GM19025 (cell line): ENCODE results near the gene SDK1.

ENCODE experiments used
- ATAC-seq: cut with Tn5 transposase; IDR thresholded peaks from one replicate; pipeline ENCODE4 v1.9.1; 2021; ENCODE audit warnings: mild to moderate bottlenecking, low read depth, moderate library complexity; ENCODE audit not compliant: unreplicated experiment

SDK1 gene

GRCh38 chr7:4196121-4196819, 895.2 kb downstream of the SDK1 start:
- ATAC-seq: no peak

DNA sequence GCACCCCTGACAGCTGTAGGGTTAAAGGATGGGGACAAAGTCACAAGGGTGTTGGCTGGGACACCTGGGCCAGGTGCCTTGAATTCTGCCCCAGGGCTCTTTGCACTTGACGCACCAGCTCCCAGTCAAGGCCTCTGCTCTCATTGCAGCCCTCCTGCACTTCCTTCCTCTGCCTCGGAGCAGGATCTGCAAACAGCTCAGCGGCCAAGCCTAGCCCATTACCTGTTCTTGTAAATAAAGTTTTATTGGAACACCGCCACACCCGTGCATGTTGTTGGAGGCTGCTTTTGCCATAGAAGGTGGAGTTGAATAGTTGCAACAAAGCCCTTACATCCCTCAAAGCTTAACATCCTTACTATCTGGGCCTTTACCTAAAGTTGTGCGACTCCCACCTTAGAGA, 897.2 kb downstream of the SDK1 start:
- no peak for ATAC-seq

DNA sequence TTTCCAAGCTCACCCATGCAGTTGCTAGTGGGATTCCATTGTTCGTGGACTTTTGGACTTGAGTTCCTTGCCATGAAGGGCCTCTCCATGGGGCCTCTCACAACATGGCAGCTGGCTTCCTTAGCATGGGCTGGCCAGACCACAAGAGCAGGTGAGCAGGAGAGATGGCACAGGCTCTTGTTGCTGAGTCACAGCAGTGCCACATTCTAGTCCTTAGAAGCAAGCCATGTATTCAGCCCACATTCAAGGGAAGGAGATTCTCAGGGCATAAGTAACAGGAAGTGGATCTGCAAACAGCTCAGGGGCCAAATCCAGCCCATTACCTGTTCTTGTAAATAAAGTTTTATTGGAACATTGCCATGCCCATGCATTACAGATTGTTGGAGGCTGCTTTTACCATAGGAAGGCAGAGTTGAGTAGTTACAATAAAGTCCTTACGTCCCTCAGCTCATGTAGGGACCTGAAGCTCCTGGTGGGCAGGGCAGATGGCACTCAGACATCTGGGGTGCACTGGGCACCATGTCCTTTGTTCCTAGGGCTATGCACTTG, 899.6 kb downstream of the SDK1 start:
- no peak for ATAC-seq

GRCh38 chr7:4201566-4201965, 900.5 kb downstream of the SDK1 start:
- ATAC-seq: no peak

DNA sequence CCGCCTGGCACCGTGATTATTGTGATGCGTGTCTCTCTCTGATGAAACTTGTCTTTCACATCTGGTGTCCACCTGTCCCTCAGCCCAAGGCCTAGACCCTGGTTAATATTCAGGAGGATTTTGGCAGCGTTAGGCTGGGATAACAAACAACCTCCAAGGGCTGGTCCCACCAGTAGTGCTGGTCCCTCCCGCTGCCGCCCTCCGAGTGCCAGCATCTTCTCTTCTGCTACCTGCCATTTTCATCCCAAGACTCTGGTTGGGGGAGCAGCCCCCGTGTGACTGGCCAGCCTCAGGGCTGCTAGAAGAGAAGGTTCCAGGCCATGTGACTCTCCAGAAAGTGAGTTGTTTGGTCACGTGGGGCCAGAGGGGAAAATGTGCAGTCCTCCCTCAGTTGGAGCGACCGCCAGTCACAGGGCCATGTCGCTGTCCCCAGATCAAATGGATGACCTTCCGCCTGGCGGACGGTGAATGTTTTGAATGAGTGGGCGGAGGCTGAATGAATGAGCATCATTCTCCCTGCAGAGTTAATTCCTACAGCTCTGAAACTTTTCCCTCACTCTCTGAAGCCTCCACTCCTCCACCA, 901.2 kb downstream of the SDK1 start:
- ATAC-seq: no peak

GRCh38 chr7:4202954-4203353, 901.9 kb downstream of the SDK1 start:
- no peak for ATAC-seq

DNA sequence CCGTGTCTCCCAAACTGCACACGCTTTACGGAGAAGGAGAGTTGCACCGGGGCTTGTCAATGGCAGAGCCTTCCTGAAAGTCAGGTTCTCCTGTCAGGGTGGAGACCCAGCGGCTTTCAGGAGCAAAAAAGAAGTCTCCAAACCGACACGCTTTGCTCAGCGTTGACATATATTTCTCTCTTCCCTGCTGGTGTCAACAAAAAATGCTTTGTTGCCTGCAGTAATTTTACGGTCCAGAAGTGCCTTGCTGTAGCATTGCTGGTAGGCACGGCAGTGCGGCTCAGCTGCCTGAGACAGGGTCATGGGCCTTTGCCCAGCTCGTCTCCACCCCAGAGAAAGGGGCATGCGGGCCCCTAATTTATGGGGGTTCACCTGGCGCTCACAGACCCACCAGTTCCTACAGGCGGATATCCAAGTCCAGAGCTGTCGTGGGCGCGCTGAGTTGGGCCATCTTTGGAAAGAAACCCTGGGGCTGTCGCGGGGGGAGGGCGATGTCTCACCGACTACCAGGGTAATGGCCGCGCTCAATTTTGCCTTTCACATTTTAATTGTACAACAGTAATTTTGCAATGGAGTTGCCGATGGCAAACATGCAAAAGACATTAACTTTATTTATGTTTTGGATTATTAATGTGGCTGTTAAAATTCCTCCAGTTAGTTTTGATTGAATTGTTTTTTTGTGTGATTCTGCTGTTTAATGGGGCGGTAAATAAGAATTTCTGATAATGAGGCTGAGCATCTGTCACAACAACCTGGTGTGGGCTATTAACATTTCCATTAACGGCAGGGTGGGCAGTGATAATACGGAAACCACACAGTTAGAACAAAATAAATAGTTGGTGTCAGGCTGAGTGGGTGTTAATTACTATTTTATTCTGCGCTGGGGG, 902.8 kb downstream of the SDK1 start:
- no peak for ATAC-seq

- no peak for ATAC-seq
These were observed 903.6 kb downstream of the SDK1 start for GRCh38 chr7:4204513-4205165.

DNA sequence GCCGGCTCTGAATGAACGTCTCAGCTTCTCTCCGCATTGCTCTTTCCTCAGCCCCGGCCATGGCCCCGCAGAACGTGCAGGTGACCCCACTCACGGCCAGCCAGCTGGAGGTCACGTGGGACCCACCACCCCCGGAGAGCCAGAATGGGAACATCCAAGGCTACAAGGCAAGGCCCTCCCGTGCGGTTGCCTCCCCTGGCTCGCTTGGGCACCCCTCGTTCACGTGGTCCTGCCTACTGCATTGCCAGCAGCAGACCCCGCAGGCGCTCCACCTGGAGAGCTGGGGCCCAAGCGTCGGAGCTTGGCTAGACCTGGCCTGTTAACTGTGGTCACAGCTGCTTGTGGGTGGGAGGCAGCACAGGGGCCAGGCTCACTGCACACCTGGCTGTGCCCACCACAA, 904.8 kb downstream of the SDK1 start:
- no peak for ATAC-seq

DNA sequence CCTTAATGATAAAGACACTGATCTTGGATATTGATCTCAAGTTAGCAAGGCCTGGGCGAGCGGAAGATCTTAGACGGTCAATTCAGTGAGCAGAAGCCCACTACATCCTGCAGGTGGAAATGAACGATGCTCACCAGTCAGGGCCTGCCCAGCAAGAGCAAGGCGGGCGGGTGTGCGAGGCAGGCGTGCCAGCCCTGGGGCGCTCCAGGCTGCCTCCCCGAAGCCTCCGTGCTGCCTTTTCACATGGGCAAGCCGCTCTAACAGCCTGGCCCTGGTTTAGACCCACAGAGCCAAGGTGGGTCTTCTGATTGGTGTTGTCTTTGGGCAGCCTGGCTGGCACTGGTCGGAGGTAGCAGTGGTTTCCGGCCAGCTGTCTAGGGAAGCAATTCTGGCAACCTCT, 906.0 kb downstream of the SDK1 start:
- no peak for ATAC-seq

DNA sequence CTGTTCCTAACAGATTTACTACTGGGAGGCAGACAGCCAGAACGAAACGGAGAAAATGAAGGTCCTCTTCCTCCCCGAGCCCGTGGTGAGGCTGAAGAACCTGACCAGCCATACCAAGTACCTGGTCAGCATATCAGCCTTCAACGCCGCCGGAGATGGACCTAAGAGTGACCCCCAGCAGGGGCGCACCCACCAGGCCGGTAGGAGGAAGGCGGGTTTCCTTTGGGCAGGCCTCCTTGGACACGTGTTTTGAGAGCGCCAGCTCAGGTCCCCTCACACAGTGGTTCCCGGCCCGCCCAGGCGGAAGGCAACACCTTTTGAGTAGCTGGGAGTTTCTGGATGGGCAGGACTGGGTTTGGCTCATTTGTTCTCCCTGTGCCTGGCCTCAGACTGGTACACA, 907.0 kb downstream of the SDK1 start:
- no peak for ATAC-seq

- ATAC-seq: no peak
These were observed 907.5 kb downstream of the SDK1 start for GRCh38 chr7:4208586-4208985.

DNA sequence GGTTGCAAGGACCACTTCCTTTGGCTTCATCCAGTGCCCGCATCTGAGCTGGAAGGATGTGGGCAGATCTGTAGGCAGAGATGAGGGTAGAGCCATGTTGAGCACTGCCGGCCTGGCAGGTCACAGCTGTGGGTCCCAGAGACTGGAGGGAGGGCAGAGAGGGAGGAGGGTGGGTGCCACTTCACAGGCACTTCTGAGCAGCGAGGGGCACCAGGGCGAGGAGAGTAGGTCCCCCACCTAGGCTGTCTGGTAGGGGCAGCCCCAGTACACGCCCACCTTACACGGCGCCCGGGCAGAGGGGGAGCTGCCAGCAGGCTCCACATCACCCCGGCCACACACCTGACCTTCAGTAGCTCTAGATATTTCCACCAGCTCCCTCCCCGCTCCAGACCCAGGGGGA, 908.1 kb downstream of the SDK1 start:
- ATAC-seq: no peak

- no peak for ATAC-seq
These were observed 908.9 kb downstream of the SDK1 start for GRCh38 chr7:4209966-4210365.

DNA sequence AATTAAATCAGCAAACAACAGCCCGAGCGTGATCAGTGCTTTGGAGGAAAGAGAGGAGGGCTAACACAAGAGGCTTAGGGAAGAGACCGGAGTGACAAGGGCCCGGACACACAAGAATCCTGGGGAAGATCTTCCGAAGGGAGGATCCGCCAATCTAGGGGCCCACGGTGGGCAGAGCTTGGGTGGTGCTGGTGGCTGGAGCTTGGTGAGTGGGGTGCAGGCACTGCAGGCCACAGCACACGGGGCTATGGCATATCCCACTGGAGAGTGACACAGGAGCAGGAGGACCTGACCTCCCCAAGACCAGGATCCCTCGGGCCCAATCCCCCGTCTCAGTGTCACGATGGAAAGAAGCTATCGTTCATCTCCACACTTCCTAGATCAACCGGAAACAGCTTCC, 909.8 kb downstream of the SDK1 start:
- no peak for ATAC-seq

DNA sequence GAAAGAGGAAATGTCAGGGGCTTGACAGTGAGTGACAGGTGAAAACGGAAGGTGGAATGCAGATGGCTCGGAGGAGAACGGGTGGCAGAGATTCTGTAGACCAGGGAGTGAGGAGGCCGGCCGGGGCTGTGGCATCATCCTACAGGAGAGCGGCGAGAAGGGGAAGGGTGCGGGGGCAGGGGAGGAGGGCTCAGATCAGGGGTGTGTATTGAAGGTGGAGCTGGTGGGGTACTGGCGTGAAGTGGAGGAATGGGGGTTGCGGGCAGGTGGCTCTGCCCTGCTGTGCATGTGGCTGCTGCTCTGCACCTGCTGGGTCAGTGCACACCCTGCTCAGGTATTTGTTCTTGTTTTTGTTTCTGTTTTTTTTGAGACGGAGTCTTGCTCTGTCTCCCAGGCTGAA, 910.2 kb downstream of the SDK1 start:
- no peak for ATAC-seq

- no peak for ATAC-seq
These were observed 911.3 kb downstream of the SDK1 start for GRCh38 chr7:4212376-4212775.

GRCh38 chr7:4214291-4215155, 913.5 kb downstream of the SDK1 start:
- ATAC-seq: no peak

GRCh38 chr7:4215176-4215720, 914.2 kb downstream of the SDK1 start:
- no peak for ATAC-seq

GRCh38 chr7:4216016-4216415, 915.0 kb downstream of the SDK1 start:
- ATAC-seq: no peak
